WERI-Rb-1 (cell line): ENCODE measurements around the gene CBX8.
"Not testable (repeated sequence)": the region's sequence is repeated elsewhere in the genome, so short reads cannot be mapped to it uniquely, and the experiment has no call there.

Source experiments
- DNase-seq: peaks from one replicate; pipeline ENCODE4 v3.0.0-alpha.2; 2020
- H3K27ac ChIP-seq: fragments of 250-450 bp; sonication (Bioruptor Pico); 2 replicates; pipeline ENCODE4 v1.5.1; 2020; ENCODE audit warnings: mild to moderate bottlenecking, moderate library complexity
- H3K27me3 ChIP-seq: fragments of 250-450 bp; sonication (Bioruptor Pico); 2 replicates; pipeline ENCODE4 v1.5.1; 2021; ENCODE audit warnings: mild to moderate bottlenecking, low read depth, moderate library complexity; ENCODE audit not compliant: insufficient read depth, severe bottlenecking
- H3K36me3 ChIP-seq: fragments of 250-450 bp; sonication (Bioruptor Pico); 2 replicates; pipeline ENCODE4 v1.5.1; 2020; ENCODE audit warnings: mild to moderate bottlenecking, moderate library complexity
- H3K4me3 ChIP-seq: 2 replicates; pipeline ENCODE4 v1.5.1; 2011; ENCODE audit warnings: low read depth, mild to moderate bottlenecking, control low read depth, low read length
- H3K9me3 ChIP-seq: fragments of 250-450 bp; sonication (Bioruptor Pico); 2 replicates; pipeline ENCODE4 v1.5.1; 2021; ENCODE audit warnings: mild to moderate bottlenecking, moderate library complexity; ENCODE audit not compliant: severe bottlenecking
- CTCF ChIP-seq: IDR thresholded peaks from 2 replicates; pipeline ENCODE4 v1.5.1; 2011; ENCODE audit warnings: low read depth, mild to moderate bottlenecking, control low read depth, inconsistent platforms, low read length

CBX8 gene

GRCh38 chr17:79775632-79776031, 21.2 kb downstream of the CBX8 start:
- peaks cover 20% of the 10 kb centered on the region for H3K36me3 ChIP-seq
- DNase-seq: peak; percentile 46
- no peaks in the 10 kb centered on the region for H3K9me3 ChIP-seq
- TF ChIP-seq CTCF: 0 out of 2 replicates have a peak, but pooled peaks have one; percentile 11
- H3K27ac ChIP-seq: no peak overlapping the region
- H3K27me3 ChIP-seq: no peaks in the 10 kb centered on the region
- no peak overlapping the region for H3K4me3 ChIP-seq

- H3K36me3 ChIP-seq: peaks cover 9% of the 10 kb centered on the region
- no peak overlapping the region for H3K27ac ChIP-seq
- DNase-seq: peak; percentile 53
- no peaks in the 10 kb centered on the region for H3K27me3 ChIP-seq
- no peak for TF ChIP-seq CTCF
- no peaks in the 10 kb centered on the region for H3K9me3 ChIP-seq
- no peak overlapping the region for H3K4me3 ChIP-seq
Observed at GRCh38 chr17:79774561-79774975, 22.3 kb downstream of the CBX8 start.

GRCh38 chr17:79772726-79773125, 24.2 kb downstream of the CBX8 start:
- H3K4me3 ChIP-seq, H3K36me3 ChIP-seq, H3K9me3 ChIP-seq, DNase-seq, H3K27ac ChIP-seq, H3K27me3 ChIP-seq: not testable (repeated sequence)

- Histone ChIP-seq H3K36me3 (no peaks in the 10 kb centered on the region), H3K27me3 (no peaks in the 10 kb centered on the region), H3K9me3 (peaks cover 8% of the 10 kb centered on the region), H3K27ac (no peak overlapping the region), H3K4me3 (no peak overlapping the region)
- no peak for DNase-seq
- no peak for TF ChIP-seq CTCF
Observed at GRCh38 chr17:79771276-79771675, 25.6 kb downstream of the CBX8 start.

- H3K4me3 ChIP-seq: no peak overlapping the region
- no peak for TF ChIP-seq CTCF
- no peak overlapping the region for H3K27ac ChIP-seq
- no peaks in the 10 kb centered on the region for H3K27me3 ChIP-seq
- H3K9me3 ChIP-seq: peaks cover 8% of the 10 kb centered on the region
- H3K36me3 ChIP-seq: no peaks in the 10 kb centered on the region
- peak; percentile 60 for DNase-seq
Observed at GRCh38 chr17:79769570-79770506, 27.0 kb downstream of the CBX8 start.

GRCh38 chr17:79765708-79766107, 31.2 kb downstream of the CBX8 start:
- TF ChIP-seq CTCF: no peak
- Histone ChIP-seq H3K4me3 (no peak overlapping the region), H3K9me3 (peaks cover 8% of the 10 kb centered on the region), H3K36me3 (no peaks in the 10 kb centered on the region), H3K27me3 (no peaks in the 10 kb centered on the region), H3K27ac (no peak overlapping the region)
- no peak for DNase-seq
